GM23248 (cell line): ENCODE measurements around the gene NAIF1.

Experiments used
- EZH2 ChIP-seq: fragments of 200-600 bp; sonication (generic); IDR thresholded peaks from 2 replicates; pipeline ENCODE4 v1.6.1; 2018; ENCODE audit warnings: antibody characterized with exemption, mild to moderate bottlenecking; ENCODE audit not compliant: insufficient read depth, poor library complexity, severe bottlenecking
- EZH2phosphoT487 ChIP-seq: fragments of 200-600 bp; sonication (generic); IDR thresholded peaks from 2 replicates; pipeline ENCODE4 v1.6.1; 2018; ENCODE audit warnings: antibody characterized with exemption, moderate library complexity, mild to moderate bottlenecking, low read depth; ENCODE audit not compliant: insufficient read depth

GRCh38 chr9:128094166-128094949 is 27.2 kb upstream of the NAIF1 start:
- TF ChIP-seq EZH2: no peak
- no peak for TF ChIP-seq EZH2phosphoT487
